ENCODE results near the gene CTLA4.

Gene CTLA4

GRCh38 chr2:203889542-203889941, 22.0 kb downstream of the CTLA4 start:
- no peak overlapping the region for H3K27ac ChIP-seq (ENCODE audit: low read length)
- no peak overlapping the region for H2AFZ ChIP-seq (ENCODE audit: low read length)
- DNase-seq = no peak
- peaks cover 51% of the 10 kb centered on the region for H3K4me1 ChIP-seq (ENCODE audit: low read length)
- H3K79me2 ChIP-seq (ENCODE audit: low read length) = no peaks in the 10 kb centered on the region
- no peaks in the 10 kb centered on the region for H3K9me2 ChIP-seq (replicated peaks; ENCODE audit: insufficient read depth, low read length)
- no peaks in the 10 kb centered on the region for H4K20me1 ChIP-seq (ENCODE audit: insufficient read depth, low read length)
- no peak overlapping the region for H3K9ac ChIP-seq (ENCODE audit: low read length)
- H3K4me2 ChIP-seq (ENCODE audit: low read depth, low read length) = no peak overlapping the region
- no peaks in the 10 kb centered on the region for H3K36me3 ChIP-seq (replicated peaks; ENCODE audit: insufficient read depth, low read length)
- peaks cover 22% of the 10 kb centered on the region for H3F3A ChIP-seq (ENCODE audit: insufficient read depth, low read length)
- H3K9me3 ChIP-seq (replicated peaks; ENCODE audit: insufficient read depth, low read length) = no peaks in the 10 kb centered on the region
- no peak overlapping the region for H3K4me3 ChIP-seq (ENCODE audit: low read length)
- TF ChIP-seq EZH2 (optimal IDR thresholded peaks at IDR 0.05; ENCODE audit: low read depth, low read length) = no peak
- TF ChIP-seq EZH2phosphoT487 (IDR thresholded peaks at IDR 0.05; ENCODE audit: low read length) = no peak
- TF ChIP-seq CTCF (IDR thresholded peaks at IDR 0.05; ENCODE audit: low read length) = no peak
- no peaks in the 10 kb centered on the region for H3K27me3 ChIP-seq (replicated peaks; ENCODE audit: insufficient read depth, low read length)

DNA sequence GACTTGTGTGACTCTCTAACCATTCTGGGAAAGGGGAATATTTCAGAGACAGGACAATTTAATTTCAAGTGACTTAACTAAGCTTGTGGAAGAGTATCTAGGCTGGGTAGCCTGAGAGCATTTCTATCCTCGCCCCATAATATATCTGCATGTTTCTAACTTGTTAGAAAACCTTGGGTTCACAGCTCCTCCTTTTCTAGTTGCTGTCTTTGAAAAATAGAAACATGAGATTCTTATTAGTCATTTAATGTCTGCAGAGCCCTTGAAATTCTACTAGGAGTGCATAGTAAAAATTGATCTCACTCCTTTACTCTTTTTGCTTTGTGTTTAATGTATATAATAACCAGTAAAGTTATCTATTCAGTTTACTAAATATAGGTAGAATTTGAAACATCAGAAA, 22.4 kb downstream of the CTLA4 start:
- Histone ChIP-seq H3K9me3 (replicated peaks; ENCODE audit: insufficient read depth, low read length) (no peaks in the 10 kb centered on the region), H3K79me2 (ENCODE audit: low read length) (no peaks in the 10 kb centered on the region), H3K9ac (ENCODE audit: low read length) (no peak overlapping the region), H4K20me1 (ENCODE audit: insufficient read depth, low read length) (no peaks in the 10 kb centered on the region), H3K36me3 (replicated peaks; ENCODE audit: insufficient read depth, low read length) (no peaks in the 10 kb centered on the region), H3K4me2 (ENCODE audit: low read depth, low read length) (no peak overlapping the region), H3K27me3 (replicated peaks; ENCODE audit: insufficient read depth, low read length) (no peaks in the 10 kb centered on the region), H3K9me2 (replicated peaks; ENCODE audit: insufficient read depth, low read length) (no peaks in the 10 kb centered on the region), H3K4me3 (ENCODE audit: low read length) (no peak overlapping the region), H3K27ac (ENCODE audit: low read length) (no peak overlapping the region), H2AFZ (ENCODE audit: low read length) (no peak overlapping the region), H3K4me1 (ENCODE audit: low read length) (peaks cover 51% of the 10 kb centered on the region), H3F3A (ENCODE audit: insufficient read depth, low read length) (peaks cover 22% of the 10 kb centered on the region)
- TF ChIP-seq EZH2 (optimal IDR thresholded peaks at IDR 0.05; ENCODE audit: low read depth, low read length) = no peak
- no peak for TF ChIP-seq EZH2phosphoT487 (IDR thresholded peaks at IDR 0.05; ENCODE audit: low read length)
- no peak for TF ChIP-seq CTCF (IDR thresholded peaks at IDR 0.05; ENCODE audit: low read length)
- no peak for DNase-seq

DNA sequence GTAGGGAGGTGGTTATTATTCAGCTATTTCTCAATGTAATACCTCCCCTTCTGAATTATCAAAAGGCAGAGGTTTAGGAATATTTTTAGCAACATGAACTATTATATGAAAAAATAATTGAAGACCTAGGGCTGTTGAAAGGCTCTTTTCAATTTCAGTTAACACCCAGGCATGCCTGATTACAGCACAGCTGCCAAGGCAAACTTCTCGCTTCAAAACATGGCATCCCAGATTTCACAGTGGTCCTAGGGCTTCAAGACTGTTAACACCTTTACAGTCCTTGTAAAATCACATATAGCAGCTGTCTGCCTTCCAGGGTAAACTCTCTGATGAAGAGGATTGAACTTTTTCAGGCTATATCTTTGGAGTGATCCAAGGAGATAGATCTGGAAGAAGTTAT, 23.2 kb downstream of the CTLA4 start:
- Histone ChIP-seq H3K9me3 (replicated peaks; ENCODE audit: insufficient read depth, low read length) (no peaks in the 10 kb centered on the region), H4K20me1 (ENCODE audit: insufficient read depth, low read length) (no peaks in the 10 kb centered on the region), H3K79me2 (ENCODE audit: low read length) (no peaks in the 10 kb centered on the region), H3F3A (ENCODE audit: insufficient read depth, low read length) (peaks cover 22% of the 10 kb centered on the region), H3K4me1 (ENCODE audit: low read length) (peaks cover 44% of the 10 kb centered on the region), H3K4me2 (ENCODE audit: low read depth, low read length) (no peak overlapping the region), H2AFZ (ENCODE audit: low read length) (no peak overlapping the region), H3K9me2 (replicated peaks; ENCODE audit: insufficient read depth, low read length) (no peaks in the 10 kb centered on the region), H3K4me3 (ENCODE audit: low read length) (no peak overlapping the region), H3K9ac (ENCODE audit: low read length) (no peak overlapping the region), H3K27me3 (replicated peaks; ENCODE audit: insufficient read depth, low read length) (no peaks in the 10 kb centered on the region), H3K36me3 (replicated peaks; ENCODE audit: insufficient read depth, low read length) (no peaks in the 10 kb centered on the region), H3K27ac (ENCODE audit: low read length) (no peak overlapping the region)
- TF ChIP-seq CTCF (IDR thresholded peaks at IDR 0.05; ENCODE audit: low read length) (no peak), EZH2phosphoT487 (IDR thresholded peaks at IDR 0.05; ENCODE audit: low read length) (no peak), EZH2 (optimal IDR thresholded peaks at IDR 0.05; ENCODE audit: low read depth, low read length) (no peak)
- DNase-seq = no peak
